ENCODE results near the gene TMEM208. TPM values are rescaled to one million over a fixed set of nuclear protein-coding genes. Genes with fewer than 3 reads are reported as not detected.

TMEM208 gene
- total RNA-seq, 4 donors from 2014 or later, result 14.7 to 35.8 (median 29.2) TPM

DNA sequence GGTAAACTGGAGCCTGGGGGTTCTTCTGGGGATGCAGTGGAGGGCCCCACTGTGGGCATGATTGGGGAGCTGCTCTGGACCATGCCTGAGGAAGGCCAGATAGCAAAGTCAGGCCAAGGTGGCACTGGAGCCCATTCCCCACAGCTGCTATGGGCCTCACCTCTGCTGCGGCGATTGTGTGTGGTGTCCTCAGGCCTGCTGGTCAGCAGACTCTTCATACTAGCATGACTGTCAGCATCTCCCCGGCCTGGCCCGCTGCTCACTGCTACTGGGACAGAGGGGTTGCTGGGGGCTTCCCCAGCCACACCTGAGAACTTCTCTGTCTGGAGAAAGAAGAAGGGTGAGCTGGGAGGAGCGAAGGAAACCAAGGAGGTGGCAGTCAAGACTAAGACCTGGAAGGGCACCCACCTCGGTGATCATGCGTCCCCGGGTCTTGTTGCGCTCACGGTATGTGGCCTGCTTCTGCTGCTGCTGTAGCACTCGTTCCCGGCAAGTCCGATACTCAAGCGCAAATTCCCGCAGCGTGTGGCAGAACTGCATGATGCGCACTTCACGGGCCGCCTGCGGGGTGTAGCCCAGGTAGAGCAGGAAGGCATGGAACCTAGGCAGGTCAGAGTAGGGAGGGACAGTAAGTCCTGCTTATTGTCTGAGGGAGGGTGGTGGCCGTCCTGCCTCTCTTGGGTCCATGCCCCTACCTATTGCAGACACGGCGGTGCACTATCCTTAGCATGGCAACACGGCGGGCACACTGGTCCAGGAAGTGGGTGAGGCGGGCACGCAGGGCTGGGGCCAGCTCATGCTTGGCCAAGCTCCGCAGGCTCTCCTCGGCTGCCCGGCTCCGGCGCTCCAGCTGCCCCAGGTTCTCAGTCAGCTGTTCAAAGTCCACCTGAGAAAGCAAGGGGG is 3.2 kb downstream of the TMEM208 start:
- TF ChIP-seq POLR2A (IDR thresholded peaks at IDR 0.05), result no peak
- TF ChIP-seq, protein P1, sequence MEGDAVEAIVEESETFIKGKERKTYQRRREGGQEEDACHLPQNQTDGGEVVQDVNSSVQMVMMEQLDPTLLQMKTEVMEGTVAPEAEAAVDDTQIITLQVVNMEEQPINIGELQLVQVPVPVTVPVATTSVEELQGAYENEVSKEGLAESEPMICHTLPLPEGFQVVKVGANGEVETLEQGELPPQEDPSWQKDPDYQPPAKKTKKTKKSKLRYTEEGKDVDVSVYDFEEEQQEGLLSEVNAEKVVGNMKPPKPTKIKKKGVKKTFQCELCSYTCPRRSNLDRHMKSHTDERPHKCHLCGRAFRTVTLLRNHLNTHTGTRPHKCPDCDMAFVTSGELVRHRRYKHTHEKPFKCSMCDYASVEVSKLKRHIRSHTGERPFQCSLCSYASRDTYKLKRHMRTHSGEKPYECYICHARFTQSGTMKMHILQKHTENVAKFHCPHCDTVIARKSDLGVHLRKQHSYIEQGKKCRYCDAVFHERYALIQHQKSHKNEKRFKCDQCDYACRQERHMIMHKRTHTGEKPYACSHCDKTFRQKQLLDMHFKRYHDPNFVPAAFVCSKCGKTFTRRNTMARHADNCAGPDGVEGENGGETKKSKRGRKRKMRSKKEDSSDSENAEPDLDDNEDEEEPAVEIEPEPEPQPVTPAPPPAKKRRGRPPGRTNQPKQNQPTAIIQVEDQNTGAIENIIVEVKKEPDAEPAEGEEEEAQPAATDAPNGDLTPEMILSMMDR (IDR thresholded peaks at IDR 0.05 in 4 of 5, conservative IDR thresholded peaks at IDR 0.05 in 1 of 5), result no peak
- Histone ChIP-seq H3K9me3 (no peaks in the 10 kb centered on the region), H3K27me3 (no peaks in the 10 kb centered on the region), H3K4me3 (no peak overlapping the region), H3K27ac (peak overlapping the region in 1 of 4 donors; percentile 23), H3K36me3 (peaks cover 0 to 66% of the 10 kb centered on the region in 2 donors), H3K4me1 (peaks cover 19 to 22% of the 10 kb centered on the region in 2 donors)
- DNase-seq, result no peak
- ATAC-seq, result no peak
- in situ Hi-C loops (cut with MboI; ENCODE audit: low sequenced_read_pairs in 4 of 4), result no loop called here
- intact Hi-C loops (cut with DNase I; ENCODE audit: low total_unique reads), result no loop called here

DNA sequence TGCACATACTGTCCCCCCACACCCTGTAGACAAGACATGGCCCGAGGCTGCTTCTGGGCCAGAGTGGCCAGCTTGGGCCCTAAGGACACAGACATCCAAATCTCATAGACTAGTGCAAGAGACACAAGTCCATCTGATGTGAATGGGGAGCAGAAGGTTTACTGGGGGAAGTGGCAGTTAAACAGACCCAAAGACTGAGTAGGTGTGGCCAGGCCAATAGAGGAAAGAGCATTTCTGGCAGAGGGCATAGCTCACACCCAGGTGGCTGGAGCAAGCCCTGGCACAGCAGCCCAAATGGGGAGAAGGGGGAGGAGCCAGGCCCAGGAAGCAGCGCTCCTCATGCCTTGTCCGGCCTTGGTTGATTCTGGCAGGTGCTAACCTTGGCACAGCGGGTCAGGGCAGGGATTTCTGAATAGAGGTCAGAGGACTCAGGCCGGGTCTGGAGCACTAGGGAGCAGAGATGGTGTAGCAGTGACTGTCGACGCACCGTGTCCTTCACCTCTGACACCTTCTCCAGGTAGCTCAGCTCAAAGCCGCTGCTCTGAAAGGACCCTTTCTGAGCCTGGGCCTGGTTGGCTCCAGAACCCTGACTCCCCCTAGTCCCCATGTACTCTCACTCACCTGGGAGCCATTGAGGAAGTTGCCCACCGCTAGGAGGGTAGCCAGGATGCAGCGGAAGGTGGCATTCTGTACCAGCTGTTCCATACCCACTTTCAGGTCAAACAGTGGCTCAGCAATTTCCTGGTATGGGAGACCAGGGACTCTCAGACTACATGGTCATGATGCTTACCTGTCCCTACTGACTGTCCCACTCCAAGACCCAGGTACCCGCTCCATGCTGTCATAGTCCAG is 4.1 kb downstream of the TMEM208 start:
- peak in 1 of 2 donors; percentile 60 for DNase-seq
- peaks cover 0 to 75% of the 10 kb centered on the region in 2 donors for H3K36me3 ChIP-seq
- no peaks in the 10 kb centered on the region for H3K9me3 ChIP-seq
- no peak for ATAC-seq
- H3K4me3 ChIP-seq, result no peak overlapping the region
- peak overlapping the region in 1 of 4 donors; percentile 23 for H3K27ac ChIP-seq
- TF ChIP-seq POLR2A (IDR thresholded peaks at IDR 0.05), result no peak
- H3K27me3 ChIP-seq, result no peaks in the 10 kb centered on the region
- in situ Hi-C loops (cut with MboI; ENCODE audit: low sequenced_read_pairs in 4 of 4), result no loop called here
- intact Hi-C loops (cut with DNase I; ENCODE audit: low total_unique reads), result no loop called here
- peaks cover 15% of the 10 kb centered on the region in 2 donors for H3K4me1 ChIP-seq

DNA sequence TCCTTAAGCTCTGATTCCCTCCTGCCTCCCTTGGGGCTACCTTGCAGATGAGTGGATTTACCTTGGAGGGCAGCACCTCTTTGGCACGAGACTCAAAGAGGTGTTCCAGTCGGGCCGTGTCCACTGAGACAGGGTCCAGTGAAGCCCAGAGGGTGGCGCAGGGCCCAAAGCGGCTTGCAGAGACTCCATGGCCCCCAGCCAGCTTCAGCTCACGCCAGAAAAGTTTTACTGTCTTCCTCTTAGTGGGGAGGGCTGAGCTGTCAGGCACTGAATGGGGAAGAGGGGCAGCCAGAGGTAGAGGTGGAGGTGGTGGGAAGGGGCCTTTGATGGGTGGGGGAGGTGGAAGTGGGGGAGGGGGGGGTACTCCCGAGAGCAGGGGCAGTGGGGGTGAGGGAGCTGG is 6.7 kb downstream of the TMEM208 start:
- H3K36me3 ChIP-seq, result peaks cover 0 to 95% of the 10 kb centered on the region in 2 donors
- no peak for DNase-seq
- in situ Hi-C loops (cut with MboI; ENCODE audit: low sequenced_read_pairs in 4 of 4), result no loop called here
- intact Hi-C loops (cut with DNase I; ENCODE audit: low total_unique reads), result no loop called here
- H3K4me3 ChIP-seq, result no peak overlapping the region
- H3K4me1 ChIP-seq, result peaks cover 2 to 5% of the 10 kb centered on the region in 2 donors
- no peaks in the 10 kb centered on the region for H3K9me3 ChIP-seq
- TF ChIP-seq, protein P1 (IDR thresholded peaks at IDR 0.05 in 4 of 5, conservative IDR thresholded peaks at IDR 0.05 in 1 of 5), result no peak
- TF ChIP-seq POLR2A (IDR thresholded peaks at IDR 0.05), result no peak
- H3K27me3 ChIP-seq, result no peaks in the 10 kb centered on the region
- peak overlapping the region in 1 of 4 donors; percentile 48 for H3K27ac ChIP-seq
- ATAC-seq, result no peak

DNA sequence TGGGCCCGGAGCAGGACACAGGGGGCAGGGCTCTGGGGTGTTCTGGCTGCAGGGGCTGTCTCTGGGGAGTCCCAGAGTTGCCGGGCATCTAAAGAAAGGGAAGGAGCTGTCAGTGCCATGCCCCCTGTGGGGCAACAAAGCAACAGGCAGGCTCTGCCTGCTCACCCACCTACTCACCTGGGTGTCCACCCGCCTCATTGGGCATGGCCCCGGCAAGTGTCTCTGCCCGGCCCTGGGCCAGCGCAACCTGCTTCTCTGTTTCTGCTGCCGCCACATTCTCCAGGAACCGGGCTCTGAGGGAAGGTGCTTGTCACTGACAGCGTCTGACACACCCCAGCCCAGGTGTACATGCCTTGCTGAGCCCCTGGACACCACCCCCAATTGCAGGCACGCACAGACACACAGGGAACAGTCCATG is 7.3 kb downstream of the TMEM208 start:
- ATAC-seq (no peak), DNase-seq (no peak)
- intact Hi-C loops (cut with DNase I; ENCODE audit: low total_unique reads), result no loop called here
- Histone ChIP-seq H3K4me1 (peaks cover 8 to 11% of the 10 kb centered on the region in 2 donors), H3K36me3 (peaks cover 0 to 95% of the 10 kb centered on the region in 2 donors), H3K27ac (peak overlapping the region in 2 of 4 donors; percentile 30 to 48), H3K4me3 (no peak overlapping the region), H3K9me3 (no peaks in the 10 kb centered on the region), H3K27me3 (no peaks in the 10 kb centered on the region)
- in situ Hi-C loops (cut with MboI; ENCODE audit: low sequenced_read_pairs in 4 of 4), result no loop called here
- TF ChIP-seq POLR2A (IDR thresholded peaks at IDR 0.05), result no peak
- TF ChIP-seq, protein P1 (IDR thresholded peaks at IDR 0.05 in 4 of 5, conservative IDR thresholded peaks at IDR 0.05 in 1 of 5), result no peak

Measured in gastrocnemius medialis (tissue), 4 donors.